NCI-H748 treated with DMSO at 0.1 percent for 48 hours (cell line): ENCODE measurements around the gene AATK.

Source experiments
- DNase-seq: peaks from one replicate; lab custom pipeline; 2025; lab: John Stamatoyannopoulos, UW

The AATK gene

GRCh38 chr17:81196505-81197408, 30.7 kb upstream of the AATK start:
- DNase-seq = no peak

- no peak for DNase-seq
Observed at GRCh38 chr17:81195941-81196495, 30.0 kb upstream of the AATK start.

- DNase-seq = no peak
Observed at GRCh38 chr17:81194941-81195901, 29.2 kb upstream of the AATK start.

GRCh38 chr17:81194225-81194760, 28.3 kb upstream of the AATK start:
- no peak for DNase-seq

GRCh38 chr17:81193470-81194224, 27.6 kb upstream of the AATK start:
- DNase-seq = no peak

- DNase-seq = no peak
Observed at GRCh38 chr17:81193051-81193410, 27.0 kb upstream of the AATK start.

- DNase-seq = no peak
Observed at GRCh38 chr17:81192386-81193050, 26.5 kb upstream of the AATK start.

- DNase-seq = no peak
Observed at GRCh38 chr17:81191646-81192045, 25.6 kb upstream of the AATK start.

GRCh38 chr17:81191116-81191515, 25.1 kb upstream of the AATK start:
- DNase-seq = no peak

GRCh38 chr17:81190591-81190990, 24.6 kb upstream of the AATK start:
- no peak for DNase-seq

GRCh38 chr17:81189670-81190530, 23.9 kb upstream of the AATK start:
- no peak for DNase-seq

GRCh38 chr17:81189016-81189415, 23.0 kb upstream of the AATK start:
- no peak for DNase-seq

GRCh38 chr17:81188491-81188840, 22.4 kb upstream of the AATK start:
- no peak for DNase-seq

- no peak for DNase-seq
Observed at GRCh38 chr17:81187586-81188490, 21.8 kb upstream of the AATK start.

- DNase-seq = no peak
Observed at GRCh38 chr17:81187120-81187519, 21.1 kb upstream of the AATK start.

GRCh38 chr17:81186203-81186602, 20.2 kb upstream of the AATK start:
- no peak for DNase-seq

GRCh38 chr17:81184555-81184954, 18.5 kb upstream of the AATK start:
- no peak for DNase-seq

- no peak for DNase-seq
Observed at GRCh38 chr17:81183807-81184206, 17.8 kb upstream of the AATK start.

- DNase-seq = no peak
Observed at GRCh38 chr17:81183316-81183715, 17.3 kb upstream of the AATK start.
